ENCODE results near the gene TTLL13.

TTLL13 gene

DNA sequence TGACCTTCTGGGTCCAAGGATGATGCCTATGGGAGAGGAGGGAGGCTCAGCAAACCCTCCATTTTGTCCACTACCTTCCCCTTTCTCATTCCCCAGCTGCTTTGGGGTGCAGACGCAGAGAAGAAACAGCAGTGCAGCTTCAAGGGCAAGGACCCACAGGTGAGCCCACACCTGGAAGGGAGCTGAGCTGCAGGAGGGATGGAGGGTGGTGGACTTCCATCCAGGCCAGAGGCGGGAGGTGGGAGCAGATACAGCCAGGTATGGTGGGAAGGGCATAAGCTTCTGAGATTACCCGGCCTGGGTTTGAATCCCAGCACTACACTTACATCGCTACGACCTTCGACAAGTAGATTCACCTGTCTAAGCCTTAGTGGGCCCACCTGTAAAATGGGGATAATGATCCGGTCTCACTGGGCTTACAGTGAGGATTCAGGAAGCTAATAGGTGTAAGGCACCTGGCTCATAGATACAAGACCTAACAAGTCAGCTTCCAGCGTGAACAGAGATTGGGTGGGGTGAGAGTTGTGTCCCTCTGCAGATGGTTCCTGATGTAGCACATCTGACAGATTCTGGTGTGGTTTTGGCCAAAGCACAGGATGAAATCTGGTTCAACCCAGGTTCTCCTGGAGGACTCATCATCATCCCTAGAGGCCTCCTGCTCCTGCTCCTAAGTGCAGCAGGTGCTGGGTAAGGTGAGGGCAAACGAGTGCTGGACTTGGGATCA, 31.5 kb upstream of the TTLL13 start:
- no peak for DNase-seq (ENCODE audit: low read depth, low spot score)

DNA sequence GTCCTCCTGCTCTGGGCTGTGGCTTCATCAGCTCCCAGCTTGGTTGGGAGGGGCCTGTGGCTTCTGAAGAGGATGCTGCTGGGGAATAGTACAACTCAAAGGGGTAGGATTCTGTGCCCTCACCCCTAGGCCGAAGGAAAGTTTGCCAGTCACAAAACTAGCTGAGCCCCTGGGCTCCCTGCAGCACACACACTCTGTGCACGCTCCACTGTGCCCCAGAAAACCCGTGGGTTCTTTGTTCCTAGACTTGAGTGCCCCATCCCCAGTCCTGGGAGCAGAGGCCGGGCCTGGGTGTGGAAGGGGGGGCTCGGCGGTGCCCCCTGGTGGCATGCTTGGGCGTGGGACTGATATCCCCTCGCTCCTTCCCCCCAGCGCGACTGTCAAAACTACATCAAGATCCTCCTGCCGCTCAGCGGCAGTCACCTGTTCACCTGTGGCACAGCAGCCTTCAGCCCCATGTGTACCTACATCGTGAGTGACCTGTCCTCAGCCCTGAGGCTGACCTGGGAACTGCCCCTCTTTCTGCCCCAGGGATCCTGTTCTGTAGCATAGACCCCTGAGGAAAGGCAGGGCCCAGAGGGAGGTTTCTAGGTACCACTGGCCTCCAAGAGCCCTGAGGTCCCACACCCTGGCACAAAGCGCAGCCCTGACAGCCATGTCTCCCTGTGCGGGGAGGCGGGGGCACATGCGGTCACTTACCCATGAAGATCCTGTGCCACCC, 29.8 kb upstream of the TTLL13 start:
- DNase-seq (ENCODE audit: low read depth, low spot score) = no peak

DNA sequence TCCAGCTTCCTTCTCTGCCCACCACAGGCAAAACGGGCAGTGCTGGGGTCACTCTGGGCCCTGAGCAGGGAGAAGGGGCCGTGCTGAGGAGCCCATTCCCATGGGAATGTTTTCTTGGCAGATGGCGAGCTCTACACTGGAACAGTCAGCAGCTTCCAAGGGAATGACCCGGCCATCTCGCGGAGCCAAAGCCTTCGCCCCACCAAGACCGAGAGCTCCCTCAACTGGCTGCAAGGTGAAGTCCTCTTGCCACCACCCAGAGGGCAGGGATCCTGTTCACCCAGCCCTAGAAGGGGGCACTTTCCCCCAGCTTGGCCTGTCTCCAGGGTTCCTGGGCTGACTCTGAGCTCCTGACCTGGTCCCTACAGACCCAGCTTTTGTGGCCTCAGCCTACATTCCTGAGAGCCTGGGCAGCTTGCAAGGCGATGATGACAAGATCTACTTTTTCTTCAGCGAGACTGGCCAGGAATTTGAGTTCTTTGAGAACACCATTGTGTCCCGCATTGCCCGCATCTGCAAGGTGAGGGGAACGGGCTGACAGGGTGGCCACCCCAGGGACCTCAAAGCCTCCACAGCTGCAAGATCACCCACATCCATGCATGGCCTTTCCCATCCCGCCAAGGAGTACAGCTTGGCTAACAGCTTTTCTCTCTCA, 28.0 kb upstream of the TTLL13 start:
- DNase-seq (ENCODE audit: low read depth, low spot score) = no peak

DNA sequence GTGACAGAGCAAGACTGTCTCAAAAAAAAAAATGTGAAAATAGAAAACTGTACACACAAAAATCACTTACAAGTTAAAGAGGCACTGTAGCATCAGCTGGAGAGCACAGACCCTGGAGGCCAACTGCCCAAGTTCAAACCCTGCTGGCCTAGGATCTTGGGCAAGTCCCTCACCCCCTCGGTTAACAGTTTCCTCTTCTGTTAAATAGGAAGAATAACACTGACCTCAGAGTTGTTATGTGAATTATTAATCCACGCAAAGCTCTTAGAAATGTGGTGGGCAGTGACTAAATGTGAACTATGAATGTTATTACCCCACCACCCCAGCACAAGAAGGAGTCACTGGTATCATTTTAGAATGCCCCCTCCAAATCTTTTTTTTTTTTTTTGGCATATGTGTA, 26.8 kb upstream of the TTLL13 start:
- no peak for DNase-seq (ENCODE audit: low read depth, low spot score)

DNA sequence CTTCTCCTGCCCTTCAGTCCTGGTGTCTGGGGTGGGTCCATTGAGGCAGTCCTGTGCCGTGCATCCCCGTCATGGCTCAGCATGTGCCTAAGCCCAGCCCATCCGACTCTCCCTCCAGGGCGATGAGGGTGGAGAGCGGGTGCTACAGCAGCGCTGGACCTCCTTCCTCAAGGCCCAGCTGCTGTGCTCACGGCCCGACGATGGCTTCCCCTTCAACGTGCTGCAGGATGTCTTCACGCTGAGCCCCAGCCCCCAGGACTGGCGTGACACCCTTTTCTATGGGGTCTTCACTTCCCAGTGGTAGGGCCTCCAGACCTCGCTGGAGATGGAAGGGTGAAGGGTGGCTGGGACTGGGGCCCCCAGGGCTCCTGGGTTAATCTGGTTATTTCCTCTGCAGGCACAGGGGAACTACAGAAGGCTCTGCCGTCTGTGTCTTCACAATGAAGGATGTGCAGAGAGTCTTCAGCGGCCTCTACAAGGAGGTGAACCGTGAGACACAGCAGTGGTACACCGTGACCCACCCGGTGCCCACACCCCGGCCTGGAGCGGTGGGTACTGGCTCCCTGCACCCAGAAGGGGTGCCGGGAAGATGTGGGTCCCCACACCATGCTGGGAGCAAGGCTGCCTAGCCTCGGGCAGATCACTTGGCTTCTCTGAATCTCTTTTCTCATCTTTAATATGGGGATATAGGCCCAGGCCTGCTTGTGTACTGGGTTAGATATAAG, 25.8 kb upstream of the TTLL13 start:
- DNase-seq (ENCODE audit: low read depth, low spot score) = no peak

DNA sequence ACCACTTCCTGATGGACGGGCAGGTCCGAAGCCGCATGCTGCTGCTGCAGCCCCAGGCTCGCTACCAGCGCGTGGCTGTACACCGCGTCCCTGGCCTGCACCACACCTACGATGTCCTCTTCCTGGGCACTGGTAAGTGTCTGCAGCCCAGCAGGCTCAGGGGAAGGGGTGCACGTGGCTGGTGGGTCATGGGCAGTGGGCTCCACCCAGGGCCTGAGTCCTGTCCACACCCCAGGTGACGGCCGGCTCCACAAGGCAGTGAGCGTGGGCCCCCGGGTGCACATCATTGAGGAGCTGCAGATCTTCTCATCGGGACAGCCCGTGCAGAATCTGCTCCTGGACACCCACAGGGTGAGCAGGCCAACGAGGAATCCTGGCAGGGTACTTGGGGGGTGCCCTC, 24.3 kb upstream of the TTLL13 start:
- no peak for DNase-seq (ENCODE audit: low read depth, low spot score)

DNA sequence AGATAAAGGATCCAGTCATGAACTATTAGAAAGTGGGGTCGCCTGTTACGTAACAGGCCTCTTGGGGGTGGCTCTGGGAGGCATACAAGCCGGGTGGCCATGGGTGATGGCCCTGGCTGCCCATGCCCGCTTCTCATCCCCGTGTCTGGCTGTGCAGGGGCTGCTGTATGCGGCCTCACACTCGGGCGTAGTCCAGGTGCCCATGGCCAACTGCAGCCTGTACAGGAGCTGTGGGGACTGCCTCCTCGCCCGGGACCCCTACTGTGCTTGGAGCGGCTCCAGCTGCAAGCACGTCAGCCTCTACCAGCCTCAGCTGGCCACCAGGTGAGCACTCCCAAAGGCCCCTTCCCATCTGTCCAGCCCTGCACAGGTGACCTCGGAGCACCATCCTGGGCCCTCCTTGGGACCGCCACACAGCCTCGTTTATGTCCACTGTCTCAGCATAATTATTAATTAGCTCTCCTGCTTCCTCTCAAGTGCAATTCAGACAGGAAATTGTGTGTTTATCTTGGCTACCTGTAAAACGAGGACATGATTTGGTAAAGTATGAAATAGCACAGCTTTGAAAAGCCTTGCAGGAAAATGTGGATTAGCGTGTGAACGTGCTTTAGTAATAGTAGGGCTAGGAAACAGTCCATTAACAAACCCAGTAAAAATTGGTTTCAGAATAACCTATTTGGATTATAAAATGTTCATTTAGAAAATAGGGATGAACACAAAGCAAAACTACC, 23.7 kb upstream of the TTLL13 start:
- DNase-seq (ENCODE audit: low read depth, low spot score) = no peak

DNA sequence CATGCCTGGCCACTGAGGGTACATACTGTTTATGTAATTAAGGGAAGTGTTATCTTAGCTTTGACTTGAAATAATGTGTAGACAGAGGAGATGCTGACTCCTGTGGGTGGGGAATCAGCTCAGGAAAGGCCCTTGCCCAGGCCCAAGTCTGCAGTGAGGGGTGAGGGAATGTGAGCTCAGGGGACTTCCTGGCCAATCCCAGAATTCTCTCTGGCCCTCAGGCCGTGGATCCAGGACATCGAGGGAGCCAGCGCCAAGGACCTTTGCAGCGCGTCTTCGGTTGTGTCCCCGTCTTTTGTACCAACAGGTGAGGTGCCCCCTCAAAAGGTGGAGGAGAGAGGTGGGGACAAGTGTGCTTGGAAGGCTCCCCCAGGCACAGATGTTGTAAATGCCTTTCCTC, 22.0 kb upstream of the TTLL13 start:
- DNase-seq (ENCODE audit: low read depth, low spot score) = no peak

DNA sequence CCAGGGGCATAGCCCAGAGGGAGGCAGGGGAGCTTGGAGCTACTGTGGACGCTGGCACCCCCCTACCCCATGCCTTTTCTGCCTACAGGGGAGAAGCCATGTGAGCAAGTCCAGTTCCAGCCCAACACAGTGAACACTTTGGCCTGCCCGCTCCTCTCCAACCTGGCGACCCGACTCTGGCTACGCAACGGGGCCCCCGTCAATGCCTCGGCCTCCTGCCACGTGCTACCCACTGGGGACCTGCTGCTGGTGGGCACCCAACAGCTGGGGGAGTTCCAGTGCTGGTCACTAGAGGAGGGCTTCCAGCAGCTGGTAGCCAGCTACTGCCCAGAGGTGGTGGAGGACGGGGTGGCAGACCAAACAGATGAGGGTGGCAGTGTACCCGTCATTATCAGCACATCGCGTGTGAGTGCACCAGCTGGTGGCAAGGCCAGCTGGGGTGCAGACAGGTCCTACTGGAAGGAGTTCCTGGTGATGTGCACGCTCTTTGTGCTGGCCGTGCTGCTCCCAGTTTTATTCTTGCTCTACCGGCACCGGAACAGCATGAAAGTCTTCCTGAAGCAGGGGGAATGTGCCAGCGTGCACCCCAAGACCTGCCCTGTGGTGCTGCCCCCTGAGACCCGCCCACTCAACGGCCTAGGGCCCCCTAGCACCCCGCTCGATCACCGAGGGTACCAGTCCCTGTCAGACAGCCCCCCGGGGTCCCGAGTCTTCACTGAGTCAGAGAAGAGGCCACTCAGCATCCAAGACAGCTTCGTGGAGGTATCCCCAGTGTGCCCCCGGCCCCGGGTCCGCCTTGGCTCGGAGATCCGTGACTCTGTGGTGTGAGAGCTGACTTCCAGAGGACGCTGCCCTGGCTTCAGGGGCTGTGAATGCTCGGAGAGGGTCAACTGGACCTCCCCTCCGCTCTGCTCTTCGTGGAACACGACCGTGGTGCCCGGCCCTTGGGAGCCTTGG, 21.3 kb upstream of the TTLL13 start:
- DNase-seq (ENCODE audit: low read depth, low spot score) = no peak

DNA sequence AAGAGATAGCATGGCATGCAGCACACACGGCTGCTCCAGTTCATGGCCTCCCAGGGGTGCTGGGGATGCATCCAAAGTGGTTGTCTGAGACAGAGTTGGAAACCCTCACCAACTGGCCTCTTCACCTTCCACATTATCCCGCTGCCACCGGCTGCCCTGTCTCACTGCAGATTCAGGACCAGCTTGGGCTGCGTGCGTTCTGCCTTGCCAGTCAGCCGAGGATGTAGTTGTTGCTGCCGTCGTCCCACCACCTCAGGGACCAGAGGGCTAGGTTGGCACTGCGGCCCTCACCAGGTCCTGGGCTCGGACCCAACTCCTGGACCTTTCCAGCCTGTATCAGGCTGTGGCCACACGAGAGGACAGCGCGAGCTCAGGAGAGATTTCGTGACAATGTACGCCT, 20.4 kb upstream of the TTLL13 start:
- DNase-seq (ENCODE audit: low read depth, low spot score) = no peak

DNA sequence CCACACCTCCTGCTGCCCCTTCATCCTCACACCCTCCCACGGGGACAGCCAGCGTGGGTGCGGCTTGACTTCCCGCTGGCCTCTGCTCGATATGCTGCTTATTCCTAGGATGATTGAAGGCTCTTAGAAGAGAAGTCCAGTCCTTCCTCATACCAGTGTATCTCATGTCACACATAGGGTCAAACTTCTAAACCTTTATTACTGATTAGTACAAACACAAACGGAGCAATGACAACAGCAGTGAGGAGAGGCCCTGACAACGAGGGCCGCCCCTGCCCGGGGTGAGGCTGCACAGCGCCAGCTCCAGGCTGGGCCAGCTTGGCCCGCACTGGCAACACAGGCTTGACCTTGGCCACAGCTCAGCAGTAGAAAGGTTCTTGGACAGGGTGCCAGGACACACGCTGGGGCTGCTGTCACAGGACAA, 19.3 kb upstream of the TTLL13 start:
- no peak for DNase-seq (ENCODE audit: low read depth, low spot score)

DNA sequence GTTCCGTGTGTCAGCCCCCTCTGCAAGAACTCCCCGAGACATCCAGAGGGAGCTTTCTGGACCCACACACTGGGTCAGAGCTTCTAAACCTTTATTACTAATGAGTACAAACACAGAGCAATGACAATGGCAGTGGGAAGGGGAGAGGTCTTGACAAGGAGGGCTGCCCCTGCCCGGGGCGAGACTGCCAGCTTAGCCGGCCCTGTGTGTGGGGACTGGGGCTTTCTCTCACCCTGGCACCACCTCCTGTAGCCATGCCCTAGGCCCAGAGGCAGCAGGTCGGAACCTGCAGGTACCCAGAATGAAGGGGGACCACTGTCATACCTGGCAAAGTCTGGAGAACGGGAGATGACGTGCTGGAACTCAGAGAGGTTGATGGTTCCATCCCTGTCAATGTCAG, 18.7 kb upstream of the TTLL13 start:
- no peak for DNase-seq (ENCODE audit: low read depth, low spot score)

DNA sequence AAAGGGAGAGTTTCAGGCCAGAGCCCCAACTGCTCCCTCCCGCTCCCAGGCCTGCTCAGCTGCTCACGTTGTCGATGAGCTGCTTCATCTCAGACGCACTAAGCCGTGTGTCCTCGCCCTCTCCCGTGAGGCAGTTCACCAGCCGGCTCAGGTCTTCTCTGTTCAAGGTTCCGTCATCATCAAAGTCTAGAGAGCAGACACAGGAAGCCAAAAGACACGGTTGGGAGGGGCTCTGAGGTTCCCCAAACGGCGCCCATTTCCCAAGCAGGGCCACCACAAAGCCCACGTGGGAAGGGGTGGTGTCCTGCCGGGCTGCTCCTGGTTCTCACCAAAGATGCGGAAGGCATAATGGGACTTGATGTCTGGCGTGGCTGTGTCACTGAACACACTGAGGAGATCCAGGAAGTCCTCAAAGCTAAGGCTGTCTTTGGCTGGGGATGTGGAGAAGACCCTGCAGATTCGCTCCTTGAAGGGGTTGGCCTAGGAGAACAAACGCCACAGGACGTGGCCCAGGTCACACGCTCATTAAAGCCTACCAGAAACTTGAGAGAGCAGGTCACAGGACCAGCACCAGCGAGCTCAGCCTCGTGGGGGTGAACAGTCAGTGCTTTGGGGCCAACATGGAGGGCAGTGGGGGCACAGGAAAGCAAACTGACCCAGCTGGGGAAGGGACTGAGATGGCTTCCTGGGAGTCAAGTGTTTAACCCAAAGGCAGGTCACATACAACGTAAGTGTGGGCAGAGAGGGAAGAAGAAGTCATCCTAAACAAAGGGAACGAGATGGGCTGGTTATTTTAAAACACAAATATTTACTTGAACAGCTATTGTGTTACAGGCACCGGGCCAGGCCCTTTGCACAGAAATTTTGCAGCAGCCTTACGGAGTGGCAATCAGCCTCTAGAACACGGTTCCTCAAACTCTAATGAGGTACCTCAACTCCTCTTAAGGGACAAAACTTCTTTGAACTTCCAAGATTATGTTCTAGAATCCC, 18.0 kb upstream of the TTLL13 start:
- peak; percentile 63 for DNase-seq (ENCODE audit: low read depth, low spot score)

DNA sequence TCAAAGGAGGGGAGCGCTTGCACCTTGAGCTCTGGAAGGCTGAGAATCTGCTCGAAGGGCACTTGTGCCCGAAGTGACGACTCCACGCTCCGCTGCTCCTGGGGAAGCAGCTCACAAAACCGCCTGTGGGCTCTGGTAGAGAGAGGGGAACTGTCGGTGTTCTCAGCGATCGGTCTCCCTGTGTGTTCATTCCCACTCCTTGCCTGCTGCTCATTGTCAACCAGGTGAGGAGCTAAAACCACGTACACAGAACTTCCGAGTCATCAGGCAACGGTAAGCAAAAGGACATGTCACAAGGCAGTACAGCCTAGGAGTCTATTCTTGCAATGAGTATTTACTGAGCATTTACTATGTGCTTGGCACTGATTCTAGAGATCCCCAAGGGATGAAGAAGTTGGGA, 17.2 kb upstream of the TTLL13 start:
- DNase-seq (ENCODE audit: low read depth, low spot score) = no peak

DNA sequence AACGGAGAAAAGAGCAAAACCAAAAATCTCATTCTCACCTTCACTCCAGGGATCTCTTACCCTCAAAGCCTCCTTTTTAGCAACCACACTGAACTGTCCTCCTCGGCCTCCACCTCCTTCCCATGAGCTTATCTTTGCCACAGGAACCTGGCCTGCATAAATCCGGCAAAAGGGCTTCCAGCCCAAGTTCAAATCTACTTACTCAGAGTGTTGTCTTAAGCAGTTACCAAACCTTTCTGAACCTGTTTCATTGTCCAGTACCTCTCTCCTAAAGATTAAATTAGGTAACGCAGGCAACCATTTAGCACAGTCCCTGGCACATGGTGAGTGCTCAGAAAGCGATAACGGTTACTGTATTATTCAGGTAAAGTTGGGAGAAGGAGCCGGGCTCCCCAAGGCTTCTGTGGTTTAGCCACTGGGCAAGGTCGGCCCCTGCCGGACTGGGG, 16.4 kb upstream of the TTLL13 start:
- DNase-seq (ENCODE audit: low read depth, low spot score) = no peak

DNA sequence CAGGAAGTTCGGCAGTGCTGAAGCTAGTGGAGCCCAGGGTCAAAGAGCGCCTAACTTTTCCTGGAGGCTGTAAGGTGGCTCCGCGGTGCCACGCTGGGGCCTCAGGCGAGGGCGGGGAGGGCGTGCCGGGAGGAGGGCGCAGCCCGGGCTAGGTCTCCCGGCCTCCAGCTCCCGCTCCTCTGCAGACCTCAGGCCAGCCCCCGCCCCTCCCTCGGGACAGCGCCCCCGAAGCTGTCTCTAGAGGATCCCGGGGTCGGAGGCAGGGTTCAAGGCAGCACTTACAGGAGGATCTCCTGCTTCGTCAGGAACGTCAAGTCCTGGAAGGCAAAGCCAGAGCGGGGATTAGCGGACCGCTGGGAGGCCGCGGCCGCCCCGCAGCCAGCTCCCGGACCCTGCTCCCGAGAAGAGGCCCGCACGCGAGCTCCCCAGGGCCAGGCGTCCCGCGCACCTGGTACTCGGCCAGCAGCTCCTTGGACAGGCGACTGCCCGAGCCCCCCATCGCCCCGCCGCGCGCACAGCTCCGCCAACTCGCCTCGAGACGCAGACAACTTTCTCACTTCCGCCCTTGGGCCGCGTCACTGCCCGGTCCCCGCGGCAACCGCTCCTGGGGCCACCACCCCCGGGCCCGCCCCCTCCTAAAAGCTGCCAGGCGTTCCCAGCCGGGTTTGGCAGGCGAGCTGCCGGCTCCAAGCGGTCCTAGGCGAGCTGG, 15.8 kb upstream of the TTLL13 start, which contains the start of gene CIB1:
TSS of gene CIB1 (minus strand) at position 555 of the 709 bp plus-strand sequence. CDS start at position 499, 56 bp downstream.
- peak; percentile 27 for DNase-seq (ENCODE audit: low read depth, low spot score)

DNA sequence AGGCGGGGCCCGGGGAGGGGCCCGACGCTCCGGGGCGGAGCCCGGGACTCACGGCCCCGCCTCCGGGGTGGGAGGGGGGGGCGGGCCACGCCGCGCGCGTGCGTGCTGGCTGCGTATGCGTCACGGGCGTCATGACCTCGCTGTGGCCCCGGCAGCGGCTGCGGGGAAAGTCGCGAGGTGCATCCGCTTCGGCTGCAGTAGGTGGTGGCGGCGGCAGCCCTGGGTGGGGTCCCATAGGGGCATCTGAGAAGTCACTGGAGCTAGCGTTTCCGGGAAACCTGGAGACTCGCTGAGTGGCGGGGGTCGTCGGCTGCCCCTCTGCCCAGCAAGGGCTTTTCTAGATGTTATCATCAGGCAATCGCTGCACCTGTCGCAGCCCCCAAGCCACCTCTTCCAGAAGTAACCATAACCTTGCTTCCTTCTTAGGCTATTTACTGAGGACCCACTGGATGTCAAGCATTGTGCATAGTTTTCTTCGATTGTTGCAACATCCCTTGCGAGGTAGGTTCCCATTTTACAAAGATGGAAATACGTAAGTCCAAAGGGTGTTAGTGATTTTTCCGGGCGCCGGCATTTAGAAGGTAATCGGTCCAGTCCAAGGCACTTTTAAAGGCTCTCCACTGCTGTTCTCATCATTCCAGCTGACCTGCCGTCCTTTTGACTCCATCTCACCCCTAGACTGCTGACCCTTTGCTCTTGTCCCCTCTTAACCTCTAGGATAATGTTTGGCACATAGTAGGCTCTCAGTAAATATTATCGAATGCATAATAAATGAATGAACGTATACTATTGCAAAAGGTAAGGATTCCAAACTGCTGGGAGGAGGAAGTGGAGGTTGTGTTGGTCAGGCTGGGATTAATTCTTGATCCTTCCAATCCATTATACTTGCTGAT, 15.0 kb upstream of the TTLL13 start, which contains the start of gene GDPGP1:
TSS of gene GDPGP1 (plus strand) at position 114 of the 893 bp plus-strand sequence. CDS start 6,700 bp downstream, outside the sequence.
- DNase-seq (ENCODE audit: low read depth, low spot score) = peak; percentile 92
